GM23338 (cell line): ENCODE results near the gene SH3PXD2B. TPM values are rescaled to one million over a fixed set of nuclear protein-coding genes. Genes with fewer than 3 reads are reported as not detected.

Source experiments
- ATAC-seq: fragments of 200-7000 bp; cut with Tn5 transposase; 3 replicates; pipeline ENCODE4 v1.9.1; 2020
- DNase-seq: peaks from one replicate; pipeline ENCODE4 v3.0.0-alpha.2; 2015; ENCODE audit warnings: low spot score
- H2AFZ ChIP-seq: fragments of 200-600 bp; sonication (generic); 2 replicates; pipeline ENCODE4 v1.8.0; 2016; ENCODE audit warnings: antibody characterized with exemption, mild to moderate bottlenecking, moderate library complexity
- H3F3A ChIP-seq: fragments of 200-600 bp; sonication (generic); replicated peaks from 2 replicates; pipeline ENCODE4 v1.8.0; 2017; ENCODE audit warnings: antibody characterized with exemption, mixed run types, low read depth
- H3K27ac ChIP-seq: fragments of 200-600 bp; sonication (generic); 2 replicates; pipeline ENCODE4 v1.6.1; 2016; ENCODE audit warnings: low read depth
- H3K27me3 ChIP-seq: fragments of 200-600 bp; sonication (generic); 2 replicates; pipeline ENCODE4 v1.8.0; 2016; ENCODE audit warnings: mild to moderate bottlenecking, mixed run types, moderate library complexity; ENCODE audit not compliant: insufficient read depth
- H3K36me3 ChIP-seq: fragments of 200-600 bp; sonication (generic); 2 replicates; pipeline ENCODE4 v1.8.0; 2016; ENCODE audit warnings: mild to moderate bottlenecking; ENCODE audit not compliant: insufficient read depth
- H3K4me1 ChIP-seq: fragments of 200-600 bp; sonication (generic); 2 replicates; pipeline ENCODE4 v1.8.0; 2016; ENCODE audit warnings: mild to moderate bottlenecking, moderate library complexity; ENCODE audit not compliant: insufficient read depth
- H3K4me2 ChIP-seq: fragments of 200-600 bp; sonication (generic); 2 replicates; pipeline ENCODE4 v1.7.1; 2017; ENCODE audit warnings: mixed run types
- H3K4me3 ChIP-seq: fragments of 200-600 bp; sonication (generic); 2 replicates; pipeline ENCODE4 v1.6.1; 2016; ENCODE audit warnings: mixed run types
- H3K79me2 ChIP-seq: fragments of 200-600 bp; sonication (generic); replicated peaks from 2 replicates; pipeline ENCODE4 v1.8.0; 2017; ENCODE audit warnings: mild to moderate bottlenecking; ENCODE audit not compliant: insufficient read depth
- H3K9me2 ChIP-seq: fragments of 200-600 bp; sonication (generic); 2 replicates; pipeline ENCODE4 v1.8.0; 2017; ENCODE audit not compliant: insufficient read depth
- H4K20me1 ChIP-seq: fragments of 200-600 bp; sonication (generic); replicated peaks from 2 replicates; pipeline ENCODE4 v1.8.0; 2017; ENCODE audit warnings: mild to moderate bottlenecking; ENCODE audit not compliant: insufficient read depth
- H3K27ac Mint-ChIP-seq: 2 replicates; pipeline ENCODE4 v1.8.0; 2020; ENCODE audit warnings: inconsistent platforms, mild to moderate bottlenecking, moderate library complexity, mixed read lengths
- H3K27me3 Mint-ChIP-seq: 3 replicates; pipeline ENCODE4 v1.8.0; 2022; ENCODE audit warnings: low read depth, mild to moderate bottlenecking, moderate library complexity, mixed read lengths, inconsistent platforms; ENCODE audit not compliant: insufficient read depth, poor library complexity
- H3K36me3 Mint-ChIP-seq: 3 replicates; pipeline ENCODE4 v1.8.0; 2021; ENCODE audit warnings: low read depth, mild to moderate bottlenecking, inconsistent platforms, moderate library complexity, mixed read lengths
- H3K4me1 Mint-ChIP-seq: 3 replicates; pipeline ENCODE4 v1.8.0; 2020; ENCODE audit warnings: mild to moderate bottlenecking, inconsistent platforms, mixed read lengths
- H3K4me3 Mint-ChIP-seq: 3 replicates; pipeline ENCODE4 v1.8.0; 2021; ENCODE audit warnings: moderate library complexity, mild to moderate bottlenecking, inconsistent platforms, mixed read lengths
- H3K9me3 Mint-ChIP-seq: 3 replicates; pipeline ENCODE4 v1.8.0; 2020; ENCODE audit warnings: moderate library complexity, mild to moderate bottlenecking, inconsistent platforms, mixed read lengths
- CREB1 ChIP-seq: fragments of 250-450 bp; sonication (Bioruptor Pico); IDR thresholded peaks from 2 replicates; pipeline ENCODE4 v1.5.0; 2020; ENCODE audit warnings: low read depth, mild to moderate bottlenecking, moderate library complexity
- EZH2 ChIP-seq: fragments of 200-600 bp; sonication (generic); IDR thresholded peaks from one replicate; pipeline ENCODE4 v1.8.0; 2017; ENCODE audit warnings: antibody characterized with exemption, mild to moderate bottlenecking, low read depth; ENCODE audit not compliant: unreplicated experiment
- EZH2phosphoT487 ChIP-seq: fragments of 200-600 bp; sonication (generic); IDR thresholded peaks from one replicate; pipeline ENCODE4 v1.8.1; 2018; ENCODE audit warnings: antibody characterized with exemption; ENCODE audit not compliant: unreplicated experiment
- JUNB ChIP-seq: IDR thresholded peaks from one replicate; pipeline ENCODE4 v1.6.1; 2016; ENCODE audit warnings: antibody characterized with exemption; ENCODE audit not compliant: unreplicated experiment
- NANOG ChIP-seq: IDR thresholded peaks from 2 replicates; pipeline ENCODE4 v1.6.1; 2016; ENCODE audit warnings: antibody characterized with exemption, borderline replicate concordance
- POLR2AphosphoS5 ChIP-seq: IDR thresholded peaks from 2 replicates; pipeline ENCODE4 v1.6.1; 2016; ENCODE audit warnings: antibody characterized with exemption, low read depth
- STAT1 ChIP-seq: IDR thresholded peaks from one replicate; pipeline ENCODE4 v1.6.1; 2016; ENCODE audit warnings: antibody characterized with exemption; ENCODE audit not compliant: unreplicated experiment
- ZNF114 ChIP-seq: fragments of 250-450 bp; sonication (Bioruptor Pico); IDR thresholded peaks from 2 replicates; pipeline ENCODE4 v1.5.0; 2020; ENCODE audit warnings: mild to moderate bottlenecking, moderate library complexity
- ZNF331 ChIP-seq: fragments of 250-450 bp; sonication (Bioruptor Pico); IDR thresholded peaks from 2 replicates; pipeline ENCODE4 v1.5.0; 2020; ENCODE audit warnings: low read depth, mild to moderate bottlenecking, moderate library complexity
- polyA plus RNA-seq: library from polyadenylated mRNA; unstranded; fragments of >200 nt; fragmentation: Nextera tagmentation; extraction: Ambion mirVana; gene quantifications from 2 replicates; pipeline ENCODE4 v1.2.1, GENCODE V29; 2016
- total RNA-seq: library from RNA; depleted of rRNA; stranded (reverse); fragments of >200 nt; shearing (Covaris generic); gene quantifications from 2 replicates; pipeline ENCODE4 v1.2.3, GENCODE V29; 2014
- TF ChIP-seq, protein P1 (sequence below): fragments of 250-450 bp; sonication (Bioruptor Pico); IDR thresholded peaks from 2 replicates; pipeline ENCODE4 v1.5.0; 2020; ENCODE audit warnings: mild to moderate bottlenecking, moderate library complexity
- TF ChIP-seq, protein P2 (sequence below): IDR thresholded peaks from 2 replicates; pipeline ENCODE4 v1.6.1; 2016; ENCODE audit warnings: antibody characterized with exemption
- TF ChIP-seq, protein P3 (sequence below): IDR thresholded peaks from one replicate; pipeline ENCODE4 v1.6.1; 2018; ENCODE audit warnings: antibody characterized with exemption; ENCODE audit not compliant: unreplicated experiment
- TF ChIP-seq, protein P4 (sequence below), 2 experiments: fragments of 200-600 bp in 1 of 2; sonication (generic) in 1 of 2; conservative IDR thresholded peaks; 2 replicates each; pipeline versions ENCODE4 v1.5.1 to v1.6.1; 2016 to 2017; ENCODE audit warnings: antibody characterized with exemption in 2 of 2, low read depth in 2 of 2, mild to moderate bottlenecking in 2 of 2, moderate library complexity in 1 of 2

SH3PXD2B gene
- total and polyA plus RNA-seq, 2 experiments from 2014 or later = 40.2 to 52.5 TPM

DNA sequence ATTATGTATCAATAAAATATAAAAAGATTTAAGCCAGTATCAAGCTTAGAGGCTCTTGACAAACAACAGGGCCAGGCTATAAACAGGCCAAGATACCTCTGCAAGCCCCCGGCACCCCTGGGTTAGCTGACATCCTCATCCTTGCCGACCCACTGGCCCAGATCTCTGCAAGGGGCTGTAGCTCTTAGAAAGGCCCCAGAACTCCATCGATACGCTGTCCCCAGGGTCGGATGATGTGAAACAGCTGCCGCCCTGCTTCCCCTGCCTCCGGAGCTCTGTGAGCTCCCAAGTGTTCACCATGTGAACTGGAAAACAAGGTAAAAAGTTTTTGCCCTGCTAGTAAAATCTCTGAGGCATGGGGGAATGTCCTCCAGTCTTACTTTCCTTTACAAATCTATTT, 20.1 kb downstream of the SH3PXD2B start:
- Mint-ChIP-seq H3K27me3 (peaks cover 4% of the 10 kb centered on the region), H3K4me1 (0 out of 3 replicates have a peak, but pooled peaks cover 3% of the 10 kb centered on the region), H3K27ac (no peak overlapping the region), H3K4me3 (no peak overlapping the region), H3K9me3 (no peaks in the 10 kb centered on the region), H3K36me3 (peaks cover 3% of the 10 kb centered on the region; the same call in 1 of the 3 replicates)
- Histone ChIP-seq H3K27me3 (no peaks in the 10 kb centered on the region), H3K36me3 (no peaks in the 10 kb centered on the region), H3F3A (no peaks in the 10 kb centered on the region), H2AFZ (no peak overlapping the region), H3K4me2 (no peak overlapping the region), H3K79me2 (peaks cover 49% of the 10 kb centered on the region), H3K4me3 (no peak overlapping the region), H4K20me1 (peaks cover 36% of the 10 kb centered on the region), H3K9me2 (no peaks in the 10 kb centered on the region), H3K4me1 (no peaks in the 10 kb centered on the region), H3K27ac (no peak overlapping the region)
- no peak for DNase-seq
- TF ChIP-seq, protein P1, sequence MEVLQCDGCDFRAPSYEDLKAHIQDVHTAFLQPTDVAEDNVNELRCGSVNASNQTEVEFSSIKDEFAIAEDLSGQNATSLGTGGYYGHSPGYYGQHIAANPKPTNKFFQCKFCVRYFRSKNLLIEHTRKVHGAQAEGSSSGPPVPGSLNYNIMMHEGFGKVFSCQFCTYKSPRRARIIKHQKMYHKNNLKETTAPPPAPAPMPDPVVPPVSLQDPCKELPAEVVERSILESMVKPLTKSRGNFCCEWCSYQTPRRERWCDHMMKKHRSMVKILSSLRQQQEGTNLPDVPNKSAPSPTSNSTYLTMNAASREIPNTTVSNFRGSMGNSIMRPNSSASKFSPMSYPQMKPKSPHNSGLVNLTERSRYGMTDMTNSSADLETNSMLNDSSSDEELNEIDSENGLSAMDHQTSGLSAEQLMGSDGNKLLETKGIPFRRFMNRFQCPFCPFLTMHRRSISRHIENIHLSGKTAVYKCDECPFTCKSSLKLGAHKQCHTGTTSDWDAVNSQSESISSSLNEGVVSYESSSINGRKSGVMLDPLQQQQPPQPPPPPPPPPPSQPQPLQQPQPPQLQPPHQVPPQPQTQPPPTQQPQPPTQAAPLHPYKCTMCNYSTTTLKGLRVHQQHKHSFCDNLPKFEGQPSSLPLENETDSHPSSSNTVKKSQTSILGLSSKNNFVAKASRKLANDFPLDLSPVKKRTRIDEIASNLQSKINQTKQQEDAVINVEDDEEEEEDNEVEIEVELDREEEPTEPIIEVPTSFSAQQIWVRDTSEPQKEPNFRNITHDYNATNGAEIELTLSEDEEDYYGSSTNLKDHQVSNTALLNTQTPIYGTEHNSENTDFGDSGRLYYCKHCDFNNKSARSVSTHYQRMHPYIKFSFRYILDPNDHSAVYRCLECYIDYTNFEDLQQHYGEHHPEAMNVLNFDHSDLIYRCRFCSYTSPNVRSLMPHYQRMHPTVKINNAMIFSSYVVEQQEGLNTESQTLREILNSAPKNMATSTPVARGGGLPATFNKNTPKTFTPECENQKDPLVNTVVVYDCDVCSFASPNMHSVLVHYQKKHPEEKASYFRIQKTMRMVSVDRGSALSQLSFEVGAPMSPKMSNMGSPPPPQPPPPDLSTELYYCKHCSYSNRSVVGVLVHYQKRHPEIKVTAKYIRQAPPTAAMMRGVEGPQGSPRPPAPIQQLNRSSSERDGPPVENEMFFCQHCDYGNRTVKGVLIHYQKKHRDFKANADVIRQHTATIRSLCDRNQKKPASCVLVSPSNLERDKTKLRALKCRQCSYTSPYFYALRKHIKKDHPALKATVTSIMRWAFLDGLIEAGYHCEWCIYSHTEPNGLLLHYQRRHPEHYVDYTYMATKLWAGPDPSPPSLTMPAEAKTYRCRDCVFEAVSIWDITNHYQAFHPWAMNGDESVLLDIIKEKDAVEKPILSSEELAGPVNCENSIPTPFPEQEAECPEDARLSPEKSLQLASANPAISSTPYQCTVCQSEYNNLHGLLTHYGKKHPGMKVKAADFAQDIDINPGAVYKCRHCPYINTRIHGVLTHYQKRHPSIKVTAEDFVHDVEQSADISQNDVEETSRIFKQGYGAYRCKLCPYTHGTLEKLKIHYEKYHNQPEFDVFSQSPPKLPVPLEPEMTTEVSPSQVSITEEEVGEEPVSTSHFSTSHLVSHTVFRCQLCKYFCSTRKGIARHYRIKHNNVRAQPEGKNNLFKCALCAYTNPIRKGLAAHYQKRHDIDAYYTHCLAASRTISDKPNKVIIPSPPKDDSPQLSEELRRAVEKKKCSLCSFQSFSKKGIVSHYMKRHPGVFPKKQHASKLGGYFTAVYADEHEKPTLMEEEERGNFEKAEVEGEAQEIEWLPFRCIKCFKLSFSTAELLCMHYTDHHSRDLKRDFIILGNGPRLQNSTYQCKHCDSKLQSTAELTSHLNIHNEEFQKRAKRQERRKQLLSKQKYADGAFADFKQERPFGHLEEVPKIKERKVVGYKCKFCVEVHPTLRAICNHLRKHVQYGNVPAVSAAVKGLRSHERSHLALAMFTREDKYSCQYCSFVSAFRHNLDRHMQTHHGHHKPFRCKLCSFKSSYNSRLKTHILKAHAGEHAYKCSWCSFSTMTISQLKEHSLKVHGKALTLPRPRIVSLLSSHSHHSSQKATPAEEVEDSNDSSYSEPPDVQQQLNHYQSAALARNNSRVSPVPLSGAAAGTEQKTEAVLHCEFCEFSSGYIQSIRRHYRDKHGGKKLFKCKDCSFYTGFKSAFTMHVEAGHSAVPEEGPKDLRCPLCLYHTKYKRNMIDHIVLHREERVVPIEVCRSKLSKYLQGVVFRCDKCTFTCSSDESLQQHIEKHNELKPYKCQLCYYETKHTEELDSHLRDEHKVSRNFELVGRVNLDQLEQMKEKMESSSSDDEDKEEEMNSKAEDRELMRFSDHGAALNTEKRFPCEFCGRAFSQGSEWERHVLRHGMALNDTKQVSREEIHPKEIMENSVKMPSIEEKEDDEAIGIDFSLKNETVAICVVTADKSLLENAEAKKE (CRISPR knock-in tag) = no peak
- TF ChIP-seq, protein P2, sequence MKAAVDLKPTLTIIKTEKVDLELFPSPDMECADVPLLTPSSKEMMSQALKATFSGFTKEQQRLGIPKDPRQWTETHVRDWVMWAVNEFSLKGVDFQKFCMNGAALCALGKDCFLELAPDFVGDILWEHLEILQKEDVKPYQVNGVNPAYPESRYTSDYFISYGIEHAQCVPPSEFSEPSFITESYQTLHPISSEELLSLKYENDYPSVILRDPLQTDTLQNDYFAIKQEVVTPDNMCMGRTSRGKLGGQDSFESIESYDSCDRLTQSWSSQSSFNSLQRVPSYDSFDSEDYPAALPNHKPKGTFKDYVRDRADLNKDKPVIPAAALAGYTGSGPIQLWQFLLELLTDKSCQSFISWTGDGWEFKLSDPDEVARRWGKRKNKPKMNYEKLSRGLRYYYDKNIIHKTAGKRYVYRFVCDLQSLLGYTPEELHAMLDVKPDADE = no peak
- no peak for TF ChIP-seq ZNF331 (CRISPR knock-in tag)
- TF ChIP-seq POLR2AphosphoS5 = no peak
- TF ChIP-seq CREB1 (CRISPR knock-in tag) = no peak
- TF ChIP-seq NANOG = no peak
- TF ChIP-seq, protein P3, sequence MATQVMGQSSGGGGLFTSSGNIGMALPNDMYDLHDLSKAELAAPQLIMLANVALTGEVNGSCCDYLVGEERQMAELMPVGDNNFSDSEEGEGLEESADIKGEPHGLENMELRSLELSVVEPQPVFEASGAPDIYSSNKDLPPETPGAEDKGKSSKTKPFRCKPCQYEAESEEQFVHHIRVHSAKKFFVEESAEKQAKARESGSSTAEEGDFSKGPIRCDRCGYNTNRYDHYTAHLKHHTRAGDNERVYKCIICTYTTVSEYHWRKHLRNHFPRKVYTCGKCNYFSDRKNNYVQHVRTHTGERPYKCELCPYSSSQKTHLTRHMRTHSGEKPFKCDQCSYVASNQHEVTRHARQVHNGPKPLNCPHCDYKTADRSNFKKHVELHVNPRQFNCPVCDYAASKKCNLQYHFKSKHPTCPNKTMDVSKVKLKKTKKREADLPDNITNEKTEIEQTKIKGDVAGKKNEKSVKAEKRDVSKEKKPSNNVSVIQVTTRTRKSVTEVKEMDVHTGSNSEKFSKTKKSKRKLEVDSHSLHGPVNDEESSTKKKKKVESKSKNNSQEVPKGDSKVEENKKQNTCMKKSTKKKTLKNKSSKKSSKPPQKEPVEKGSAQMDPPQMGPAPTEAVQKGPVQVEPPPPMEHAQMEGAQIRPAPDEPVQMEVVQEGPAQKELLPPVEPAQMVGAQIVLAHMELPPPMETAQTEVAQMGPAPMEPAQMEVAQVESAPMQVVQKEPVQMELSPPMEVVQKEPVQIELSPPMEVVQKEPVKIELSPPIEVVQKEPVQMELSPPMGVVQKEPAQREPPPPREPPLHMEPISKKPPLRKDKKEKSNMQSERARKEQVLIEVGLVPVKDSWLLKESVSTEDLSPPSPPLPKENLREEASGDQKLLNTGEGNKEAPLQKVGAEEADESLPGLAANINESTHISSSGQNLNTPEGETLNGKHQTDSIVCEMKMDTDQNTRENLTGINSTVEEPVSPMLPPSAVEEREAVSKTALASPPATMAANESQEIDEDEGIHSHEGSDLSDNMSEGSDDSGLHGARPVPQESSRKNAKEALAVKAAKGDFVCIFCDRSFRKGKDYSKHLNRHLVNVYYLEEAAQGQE = no peak
- no peak for TF ChIP-seq EZH2phosphoT487
- TF ChIP-seq EZH2 = no peak
- no peak for TF ChIP-seq JUNB
- no peak for TF ChIP-seq STAT1
- TF ChIP-seq ZNF114 = no peak
- TF ChIP-seq, protein P4, sequence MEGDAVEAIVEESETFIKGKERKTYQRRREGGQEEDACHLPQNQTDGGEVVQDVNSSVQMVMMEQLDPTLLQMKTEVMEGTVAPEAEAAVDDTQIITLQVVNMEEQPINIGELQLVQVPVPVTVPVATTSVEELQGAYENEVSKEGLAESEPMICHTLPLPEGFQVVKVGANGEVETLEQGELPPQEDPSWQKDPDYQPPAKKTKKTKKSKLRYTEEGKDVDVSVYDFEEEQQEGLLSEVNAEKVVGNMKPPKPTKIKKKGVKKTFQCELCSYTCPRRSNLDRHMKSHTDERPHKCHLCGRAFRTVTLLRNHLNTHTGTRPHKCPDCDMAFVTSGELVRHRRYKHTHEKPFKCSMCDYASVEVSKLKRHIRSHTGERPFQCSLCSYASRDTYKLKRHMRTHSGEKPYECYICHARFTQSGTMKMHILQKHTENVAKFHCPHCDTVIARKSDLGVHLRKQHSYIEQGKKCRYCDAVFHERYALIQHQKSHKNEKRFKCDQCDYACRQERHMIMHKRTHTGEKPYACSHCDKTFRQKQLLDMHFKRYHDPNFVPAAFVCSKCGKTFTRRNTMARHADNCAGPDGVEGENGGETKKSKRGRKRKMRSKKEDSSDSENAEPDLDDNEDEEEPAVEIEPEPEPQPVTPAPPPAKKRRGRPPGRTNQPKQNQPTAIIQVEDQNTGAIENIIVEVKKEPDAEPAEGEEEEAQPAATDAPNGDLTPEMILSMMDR (conservative IDR thresholded peaks at IDR 0.05; ENCODE audit: low read depth in 2 of 2) = no peak
- no peak for ATAC-seq
